ENCODE data around the gene ITIH5.
"Not testable (repeated sequence)": the region's sequence is repeated elsewhere in the genome, so short reads cannot be mapped to it uniquely, and the experiment has no call there.

ITIH5 gene

DNA sequence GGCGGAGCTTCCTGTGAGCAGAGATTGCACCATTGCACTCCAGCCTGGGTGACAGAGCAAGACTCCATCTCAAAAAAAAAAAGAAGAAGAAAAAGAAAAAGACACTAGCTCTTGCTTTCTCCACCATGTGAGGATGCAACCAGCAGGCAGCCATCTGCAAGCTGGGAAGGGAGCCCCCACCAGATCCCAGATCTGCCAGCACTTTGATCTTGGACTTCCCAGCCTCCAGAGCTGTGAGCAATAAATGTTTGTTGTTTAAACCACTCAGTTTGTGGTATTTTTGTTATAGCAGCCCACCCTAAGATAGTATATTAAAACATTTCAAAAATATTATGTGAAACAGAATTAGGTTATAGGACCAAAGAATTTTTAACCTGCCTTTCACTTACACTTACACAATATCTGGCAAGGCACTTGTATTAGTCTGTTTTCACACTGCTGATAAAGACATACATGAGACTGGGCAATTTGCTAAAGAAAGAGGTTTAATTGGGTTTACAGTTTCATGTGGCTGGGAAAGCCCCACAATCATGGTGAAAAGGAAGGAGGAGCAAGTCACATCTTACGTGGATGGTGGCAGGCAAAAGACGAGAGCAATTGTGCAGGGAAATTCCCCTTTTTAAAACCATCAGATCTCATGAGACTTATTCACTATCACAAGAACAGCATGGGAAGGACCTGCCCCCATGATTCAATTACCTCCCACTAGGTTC is 24.3 kb upstream of the ITIH5 start:
- not testable (repeated sequence) for H3K4me3 ChIP-seq

DNA sequence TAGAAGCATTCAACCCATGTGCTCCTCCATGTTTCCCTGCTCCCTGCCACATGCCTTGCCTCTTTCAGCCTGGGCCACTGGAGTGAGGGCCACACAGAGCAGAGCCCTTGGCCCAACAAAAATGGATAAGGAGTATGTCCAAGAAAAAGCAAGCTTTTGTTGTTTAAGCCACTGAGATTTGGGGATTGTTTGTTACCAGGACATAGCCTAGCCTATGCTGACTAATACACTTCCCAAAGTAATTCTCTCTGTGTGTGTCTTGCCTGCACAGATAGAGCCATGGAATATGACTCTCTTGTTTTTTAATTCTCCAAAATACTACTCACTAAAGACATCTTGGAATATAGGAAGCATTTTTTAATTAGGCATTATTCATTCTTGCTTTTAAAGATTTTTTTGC is 22.8 kb upstream of the ITIH5 start:
- H3K27ac ChIP-seq, result no peak overlapping the region
- no peak overlapping the region for H3K4me3 ChIP-seq

More for the DNA sequence above, 24.3 kb upstream of the ITIH5 start:
- H3K27ac ChIP-seq, result not testable (repeated sequence)

DNA sequence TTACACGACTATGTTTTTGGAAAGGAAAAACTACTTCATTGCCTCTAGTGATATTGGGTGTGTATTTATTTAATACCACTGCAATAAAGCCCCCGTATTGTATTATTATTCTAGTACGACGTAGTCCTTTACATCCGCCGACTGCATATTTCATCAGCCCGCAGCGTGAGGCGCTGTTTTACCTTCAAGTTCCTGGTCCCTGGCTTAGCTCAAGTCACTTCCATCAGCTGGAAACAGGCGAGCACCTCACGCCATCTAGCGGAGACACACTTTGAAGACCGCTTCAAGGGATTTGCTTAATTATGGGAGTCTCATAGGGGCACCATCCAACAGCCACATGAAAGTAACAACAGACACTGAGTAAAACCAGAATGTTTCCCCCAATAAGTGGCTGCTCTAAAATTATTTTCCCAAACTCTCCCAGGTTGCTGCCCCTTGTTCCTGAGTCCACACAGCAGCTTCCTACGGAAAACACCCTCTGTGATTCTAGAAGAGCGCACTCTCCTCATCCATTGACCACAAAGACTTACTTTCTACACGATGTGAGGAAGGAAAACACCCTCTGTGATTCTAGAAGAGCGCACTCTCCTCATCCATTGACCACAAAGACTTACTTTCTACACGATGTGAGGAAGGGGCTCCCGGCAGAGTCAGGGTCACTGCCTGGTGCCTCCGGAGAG is 20.6 kb upstream of the ITIH5 start:
- Histone ChIP-seq H3K4me3 (no peak overlapping the region), H3K27ac (no peak overlapping the region)

- Histone ChIP-seq H3K4me3 (no peak overlapping the region), H3K27ac (no peak overlapping the region)
These were observed 19.8 kb upstream of the ITIH5 start for GRCh38 chr10:7686351-7687171.

GRCh38 chr10:7680078-7680477 is 13.3 kb upstream of the ITIH5 start:
- H3K4me3 ChIP-seq, H3K27ac ChIP-seq: not testable (repeated sequence)

- Histone ChIP-seq H3K4me3 (no peak overlapping the region), H3K27ac (no peak overlapping the region)
These were observed 12.5 kb upstream of the ITIH5 start for GRCh38 chr10:7679256-7679655.

DNA sequence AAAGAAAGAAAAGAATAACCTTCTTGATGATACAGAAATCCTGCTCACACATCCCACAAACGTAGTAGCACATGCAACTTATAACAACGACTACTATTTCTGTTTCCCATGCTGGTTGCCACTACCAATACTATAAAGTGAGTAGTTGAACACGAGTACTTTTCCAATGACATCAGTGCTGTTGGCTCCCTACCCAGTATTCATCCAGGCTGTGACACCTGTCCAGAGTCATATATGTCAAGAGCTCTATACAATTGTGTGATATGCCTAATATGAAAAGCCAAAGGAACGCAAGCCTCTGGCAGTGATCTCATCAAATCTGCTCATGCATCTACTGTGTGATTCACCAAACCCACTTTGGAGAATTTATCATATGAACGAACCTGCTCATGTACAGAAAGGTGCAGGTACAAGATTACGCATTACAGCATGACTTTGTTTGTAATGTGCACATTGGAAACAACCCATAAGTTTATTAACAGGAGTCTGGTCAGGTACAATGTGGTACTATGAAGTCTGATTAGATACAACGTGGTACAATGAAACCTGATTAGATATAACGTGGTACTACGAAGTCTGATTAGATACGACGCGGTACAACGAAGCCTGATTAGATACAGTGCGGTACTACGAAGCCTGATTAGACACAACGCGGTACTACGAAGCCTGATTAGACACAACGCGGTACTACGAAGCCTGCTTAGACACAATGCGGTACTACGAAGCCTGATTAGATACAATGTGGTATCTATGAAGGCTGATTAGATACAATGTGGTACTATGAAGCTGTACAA is 5.8 kb upstream of the ITIH5 start:
- H3K27ac ChIP-seq, result no peak overlapping the region
- no peak overlapping the region for H3K4me3 ChIP-seq

DNA sequence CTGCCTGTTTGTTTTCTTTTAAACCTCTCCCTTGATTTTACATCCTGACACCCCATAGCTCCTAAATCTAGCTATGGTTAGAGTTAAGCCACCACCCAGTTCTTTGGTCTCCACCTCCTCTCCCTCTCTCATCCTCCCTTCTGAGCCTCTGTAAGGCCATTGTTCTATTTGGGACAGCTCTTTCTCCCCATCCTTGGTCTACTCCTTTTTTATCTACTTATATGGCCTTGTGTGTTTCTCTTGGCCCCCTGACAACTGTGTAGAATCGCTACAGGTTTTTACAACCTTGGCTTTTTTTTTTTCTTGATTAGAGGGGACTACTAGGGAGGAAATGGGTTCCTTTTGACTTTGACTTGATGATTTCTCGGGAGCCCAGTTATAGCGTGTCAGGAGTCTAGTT is 3.4 kb upstream of the ITIH5 start:
- H3K27ac ChIP-seq, result no peak overlapping the region

DNA sequence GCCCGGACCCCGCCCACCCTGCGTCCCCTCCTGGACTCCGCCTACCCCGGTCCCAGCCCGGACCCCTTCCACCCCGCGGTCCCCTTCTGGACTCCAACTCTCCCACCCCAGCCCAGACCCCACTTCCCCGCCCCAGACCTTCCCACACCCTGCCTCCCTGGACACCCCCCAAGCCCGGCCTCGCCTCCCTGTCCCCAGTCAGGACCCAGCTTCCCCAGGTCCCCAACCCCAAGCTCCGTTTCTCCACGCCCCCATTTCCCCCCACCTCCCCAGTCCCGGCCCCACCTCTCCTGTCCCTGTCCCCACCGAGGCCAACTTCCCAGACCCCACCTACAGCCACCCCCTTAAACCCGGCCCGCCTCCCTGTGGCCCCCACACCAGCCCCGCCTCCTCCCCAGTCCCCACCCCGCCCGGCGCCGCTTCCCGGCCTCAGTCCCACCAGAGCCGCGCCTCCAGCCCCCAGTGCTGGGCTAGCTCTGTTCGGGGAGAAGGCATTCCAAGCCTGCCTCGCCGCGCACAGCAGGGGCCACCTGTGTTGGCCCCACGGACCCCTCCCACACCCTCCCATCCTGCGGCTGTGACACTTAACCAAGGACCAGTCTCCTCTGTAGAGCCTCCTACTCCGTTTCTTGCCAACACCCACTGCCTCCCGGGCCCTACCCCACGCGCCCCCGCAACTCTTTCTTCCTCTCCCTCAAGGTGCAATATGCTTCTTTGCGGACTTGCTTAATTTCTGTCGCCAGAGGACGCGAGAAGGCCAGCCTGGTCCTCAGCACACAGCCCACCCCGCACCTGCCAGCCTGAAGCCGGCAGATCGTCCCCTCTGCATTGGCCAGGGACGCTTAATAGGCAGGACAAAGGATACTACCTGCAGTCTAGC is 736 bp upstream of the ITIH5 start:
- peak overlapping the region in 5 of 7 experiments; percentile 7 to 55 (median 18) for H3K4me3 ChIP-seq

More for the DNA sequence above, 3.4 kb upstream of the ITIH5 start:
- H3K4me3 ChIP-seq, result no peak overlapping the region

DNA sequence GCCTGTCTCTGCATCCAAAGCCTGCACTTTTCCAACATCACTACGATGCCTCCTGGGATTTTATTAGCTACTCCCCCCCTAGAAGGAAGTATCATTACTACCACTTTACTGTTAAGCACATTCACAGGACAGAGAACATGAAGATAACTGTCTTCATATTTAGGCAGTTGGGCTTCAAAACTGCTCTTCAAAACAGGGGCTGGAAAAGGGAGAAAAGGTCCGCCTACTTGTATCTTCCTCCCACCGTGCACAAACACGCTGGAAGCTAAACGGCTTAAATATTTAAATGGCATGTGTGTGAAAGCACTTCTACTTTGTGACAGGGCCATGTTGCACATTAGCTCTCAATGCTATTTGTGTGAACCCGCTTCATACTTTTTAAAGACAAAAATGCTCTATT is 999 bp downstream of the ITIH5 start:
- Histone ChIP-seq H3K4me3 (peak overlapping the region in 6 of 7 experiments; percentile 39 to 55 (median 42)), H3K27ac (no peak overlapping the region)

More for the DNA sequence above, 736 bp upstream of the ITIH5 start:
- H3K27ac ChIP-seq, result peak overlapping the region in 3 of 21 experiments; percentile 19 to 66 (median 27)

DNA sequence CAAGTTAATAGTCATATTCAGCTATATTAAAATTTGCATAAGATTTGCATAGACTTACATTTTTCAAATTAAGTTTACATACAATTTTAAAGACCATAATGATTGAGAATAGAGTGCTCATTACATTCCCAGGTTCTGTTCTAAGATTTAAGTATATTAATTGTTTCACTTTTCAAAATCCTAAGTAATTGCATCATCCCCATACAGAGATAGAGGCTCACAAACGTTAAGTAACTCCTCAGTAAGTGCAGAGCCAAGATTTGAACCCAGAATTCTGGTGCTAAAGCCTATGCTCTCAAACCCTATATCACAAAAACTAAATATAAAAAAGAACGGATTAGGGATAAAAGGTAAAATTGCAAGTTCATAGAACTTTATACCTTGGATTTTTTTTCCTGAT is 2.1 kb downstream of the ITIH5 start:
- no peak overlapping the region for H3K27ac ChIP-seq

GRCh38 chr10:7662522-7662921 is 4.2 kb downstream of the ITIH5 start:
- H3K4me3 ChIP-seq, result no peak overlapping the region
- no peak overlapping the region for H3K27ac ChIP-seq

More for the DNA sequence above, 2.1 kb downstream of the ITIH5 start:
- no peak overlapping the region for H3K4me3 ChIP-seq

- Histone ChIP-seq H3K27ac (no peak overlapping the region), H3K4me3 (no peak overlapping the region)
These were observed 7.2 kb downstream of the ITIH5 start for GRCh38 chr10:7659560-7659959.

- Histone ChIP-seq H3K4me3 (no peak overlapping the region), H3K27ac (no peak overlapping the region)
These were observed 9.2 kb downstream of the ITIH5 start for GRCh38 chr10:7657552-7657951.

DNA sequence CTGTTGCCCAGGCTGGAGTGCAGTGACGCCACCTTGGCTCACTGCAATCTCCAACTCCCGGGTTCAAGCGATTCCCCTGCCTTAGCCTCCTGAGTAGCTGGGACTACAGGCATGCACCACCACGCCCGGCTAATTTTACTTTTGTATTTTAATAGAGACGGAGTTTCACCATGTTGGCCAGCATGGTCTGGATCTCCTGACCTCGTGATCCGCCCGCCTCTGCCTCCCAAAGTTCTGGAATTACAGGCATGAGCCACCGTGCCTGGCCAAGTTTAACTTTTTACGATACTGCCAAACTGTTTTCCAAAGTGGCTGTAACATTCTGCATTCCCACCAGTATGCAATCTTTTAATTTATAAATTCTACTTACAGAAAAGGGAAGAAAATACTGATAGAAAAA is 9.7 kb downstream of the ITIH5 start:
- H3K27ac ChIP-seq, H3K4me3 ChIP-seq: not testable (repeated sequence)

GRCh38 chr10:7651853-7652470 is 14.8 kb downstream of the ITIH5 start:
- Histone ChIP-seq H3K4me3 (no peak overlapping the region), H3K27ac (peak overlapping the region in 1 of 21 experiments; percentile 33)

GRCh38 chr10:7649673-7650300 is 17.0 kb downstream of the ITIH5 start:
- H3K27ac ChIP-seq, result peak overlapping the region in 6 of 21 experiments; percentile 1 to 60 (median 34)
- no peak overlapping the region for H3K4me3 ChIP-seq
